HG02970 (cell line): Measurements from ENCODE around the gene SLC1A5.

Experiments
- ATAC-seq: cut with Tn5 transposase; IDR thresholded peaks from one replicate; pipeline ENCODE4 v1.9.1; 2021; ENCODE audit warnings: mild to moderate bottlenecking, moderate library complexity, moderate number of reproducible peaks; ENCODE audit not compliant: unreplicated experiment, low FRiP score

Gene SLC1A5

GRCh38 chr19:46746281-46747057 is 41.9 kb downstream of the SLC1A5 start, which contains the start of gene STRN4:
TSS of gene STRN4 (minus strand) at chr19:46746450. CDS start at chr19:46746430, 20 bp downstream.
- peak; percentile 63 for ATAC-seq

GRCh38 chr19:46745521-46746280 is 42.7 kb downstream of the SLC1A5 start, which contains the start of gene FKRP:
TSS of gene FKRP (plus strand) at chr19:46746057. CDS start at chr19:46755451, 9,394 bp downstream.
- ATAC-seq: peak; percentile 36

GRCh38 chr19:46745030-46745429 is 43.4 kb downstream of the SLC1A5 start:
- no peak for ATAC-seq

GRCh38 chr19:46744005-46744691 is 44.2 kb downstream of the SLC1A5 start:
- ATAC-seq: no peak

- ATAC-seq: no peak
Observed at GRCh38 chr19:46742926-46743480, 45.4 kb downstream of the SLC1A5 start.

- ATAC-seq: no peak
Observed at GRCh38 chr19:46741447-46741846, 46.9 kb downstream of the SLC1A5 start.

GRCh38 chr19:46739290-46739771 is 49.1 kb downstream of the SLC1A5 start:
- ATAC-seq: no peak

GRCh38 chr19:46737761-46738171 is 50.6 kb downstream of the SLC1A5 start:
- ATAC-seq: no peak

- ATAC-seq: no peak
Observed at GRCh38 chr19:46737298-46737654, 51.1 kb downstream of the SLC1A5 start.

- ATAC-seq: no peak
Observed at GRCh38 chr19:46736531-46737297, 51.7 kb downstream of the SLC1A5 start.

- no peak for ATAC-seq
Observed at GRCh38 chr19:46733690-46734292, 54.6 kb downstream of the SLC1A5 start.

GRCh38 chr19:46732966-46733689 is 55.3 kb downstream of the SLC1A5 start:
- no peak for ATAC-seq

GRCh38 chr19:46732172-46732938 is 56.0 kb downstream of the SLC1A5 start:
- ATAC-seq: no peak

GRCh38 chr19:46731584-46731983 is 56.8 kb downstream of the SLC1A5 start:
- ATAC-seq: no peak

- ATAC-seq: no peak
Observed at GRCh38 chr19:46731007-46731501, 57.3 kb downstream of the SLC1A5 start.

- ATAC-seq: no peak
Observed at GRCh38 chr19:46730595-46730994, 57.8 kb downstream of the SLC1A5 start.

- no peak for ATAC-seq
Observed at GRCh38 chr19:46730187-46730586, 58.2 kb downstream of the SLC1A5 start.

GRCh38 chr19:46729696-46730095 is 58.7 kb downstream of the SLC1A5 start:
- no peak for ATAC-seq
